GM12873 (cell line): ENCODE results near the gene PLXNA1.

ENCODE experiments used
- TF ChIP-seq, protein P1 (sequence below): IDR thresholded peaks from 2 replicates; pipeline ENCODE4 v1.5.1; 2012; ENCODE audit warnings: low read depth, mild to moderate bottlenecking, moderate library complexity, low read length, control low read depth; ENCODE audit not compliant: insufficient read depth; ENCODE audit errors: missing control alignments

Gene PLXNA1

DNA sequence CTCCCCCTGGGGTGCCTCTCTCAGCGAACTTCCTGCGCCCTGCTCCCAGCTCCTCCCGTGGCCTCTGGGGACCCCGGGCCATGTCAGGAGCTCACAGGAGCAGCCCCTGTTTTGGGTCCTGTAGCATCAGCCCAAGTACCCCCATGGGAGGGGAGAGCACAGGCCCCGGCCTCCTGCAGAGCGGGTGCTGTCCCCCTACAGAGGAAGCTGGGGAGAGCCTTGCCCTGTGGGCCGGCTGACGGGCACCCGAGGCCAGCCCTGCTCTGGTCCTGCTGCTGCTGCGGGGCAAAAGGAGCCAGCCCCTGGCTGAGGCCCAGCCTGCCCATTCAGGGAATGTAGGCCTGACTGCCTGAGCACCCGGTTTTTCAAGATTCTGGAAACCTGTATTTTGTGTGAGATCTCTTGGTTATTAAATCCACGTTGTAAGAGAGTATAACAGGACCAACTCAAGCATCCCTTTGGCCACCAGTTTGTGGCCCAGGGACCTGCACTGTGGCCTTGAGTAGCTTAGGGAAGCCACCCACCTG, 12.4 kb downstream of the PLXNA1 start:
- TF ChIP-seq, protein P1, sequence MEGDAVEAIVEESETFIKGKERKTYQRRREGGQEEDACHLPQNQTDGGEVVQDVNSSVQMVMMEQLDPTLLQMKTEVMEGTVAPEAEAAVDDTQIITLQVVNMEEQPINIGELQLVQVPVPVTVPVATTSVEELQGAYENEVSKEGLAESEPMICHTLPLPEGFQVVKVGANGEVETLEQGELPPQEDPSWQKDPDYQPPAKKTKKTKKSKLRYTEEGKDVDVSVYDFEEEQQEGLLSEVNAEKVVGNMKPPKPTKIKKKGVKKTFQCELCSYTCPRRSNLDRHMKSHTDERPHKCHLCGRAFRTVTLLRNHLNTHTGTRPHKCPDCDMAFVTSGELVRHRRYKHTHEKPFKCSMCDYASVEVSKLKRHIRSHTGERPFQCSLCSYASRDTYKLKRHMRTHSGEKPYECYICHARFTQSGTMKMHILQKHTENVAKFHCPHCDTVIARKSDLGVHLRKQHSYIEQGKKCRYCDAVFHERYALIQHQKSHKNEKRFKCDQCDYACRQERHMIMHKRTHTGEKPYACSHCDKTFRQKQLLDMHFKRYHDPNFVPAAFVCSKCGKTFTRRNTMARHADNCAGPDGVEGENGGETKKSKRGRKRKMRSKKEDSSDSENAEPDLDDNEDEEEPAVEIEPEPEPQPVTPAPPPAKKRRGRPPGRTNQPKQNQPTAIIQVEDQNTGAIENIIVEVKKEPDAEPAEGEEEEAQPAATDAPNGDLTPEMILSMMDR, result no peak

DNA sequence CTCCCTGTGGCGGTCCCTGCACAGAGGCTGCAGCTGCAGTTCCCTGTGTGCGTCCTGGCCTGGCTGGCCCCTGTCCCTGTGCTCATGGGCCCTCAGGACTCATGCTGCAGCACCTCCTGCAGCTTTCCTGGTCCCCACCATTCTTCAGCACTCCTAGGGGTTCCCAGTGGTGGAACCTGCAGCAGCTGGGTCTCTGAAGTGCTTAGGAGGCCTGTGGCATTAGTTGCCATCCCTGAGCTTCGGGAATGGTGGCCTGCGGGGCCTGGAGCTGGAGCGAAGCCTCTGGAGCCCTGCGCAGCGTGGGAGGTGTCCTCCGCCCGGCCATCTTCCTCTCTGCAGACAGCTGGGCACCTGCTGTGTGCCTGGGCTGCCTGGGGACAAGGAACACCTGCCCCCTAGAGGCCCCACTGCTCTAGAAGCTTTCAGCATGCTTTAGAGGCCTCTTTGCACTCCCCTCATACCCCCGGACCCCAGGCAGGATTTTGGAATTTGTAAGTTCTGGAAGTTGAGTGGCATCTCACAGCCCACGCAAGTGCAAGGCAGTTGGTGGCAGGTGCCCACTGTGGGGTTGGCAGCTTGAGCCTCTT, 13.1 kb downstream of the PLXNA1 start:
- TF ChIP-seq, protein P1, result no peak

DNA sequence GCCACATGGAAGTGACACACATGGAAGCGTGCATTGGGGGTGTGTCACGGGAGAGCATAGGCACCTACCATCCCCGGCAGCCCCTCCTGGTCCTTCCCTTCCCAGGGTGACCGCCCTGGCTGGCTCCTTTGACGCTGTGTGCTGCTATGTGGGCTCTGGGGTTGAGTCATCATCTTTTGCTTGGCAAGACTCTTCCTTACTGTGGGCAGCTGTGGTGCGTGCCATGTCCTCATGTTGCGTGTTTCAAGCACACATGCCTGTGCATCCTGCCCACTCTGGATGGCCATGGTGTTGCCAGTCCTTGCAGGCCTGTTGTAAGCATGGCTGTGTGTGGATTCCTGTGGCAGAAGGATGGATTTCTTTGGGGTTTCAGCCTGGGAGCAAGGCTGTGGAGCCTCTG, 14.0 kb downstream of the PLXNA1 start:
- TF ChIP-seq, protein P1, result no peak

DNA sequence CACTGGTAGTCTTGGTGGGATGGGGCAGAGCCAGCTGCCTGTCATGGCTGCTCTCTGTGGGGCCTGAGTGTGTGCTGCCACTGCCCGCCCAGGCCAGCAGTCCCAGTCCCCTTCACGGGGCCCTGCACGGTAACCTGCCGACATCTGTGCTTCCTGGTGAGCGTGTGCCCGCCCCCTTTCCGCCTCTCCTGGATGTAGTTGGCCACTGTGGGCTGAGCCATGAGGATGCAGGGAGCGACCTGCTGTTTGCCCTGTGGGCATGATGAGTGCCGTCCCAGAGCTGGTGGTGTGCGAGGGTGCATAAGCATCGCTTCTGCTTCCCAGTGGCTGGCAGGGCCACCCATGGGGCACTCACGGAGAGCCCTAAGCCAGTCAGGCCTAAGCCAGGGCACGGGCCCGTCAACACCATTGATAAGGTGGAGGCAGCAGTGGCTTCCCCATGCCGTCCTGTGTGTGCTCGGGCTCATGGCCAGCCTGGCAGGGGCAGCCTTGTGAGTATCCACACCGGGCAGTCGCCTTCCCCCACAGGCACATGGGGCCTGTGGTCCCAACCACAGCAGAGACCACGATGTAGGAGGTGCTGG, 14.6 kb downstream of the PLXNA1 start:
- TF ChIP-seq, protein P1, result no peak

DNA sequence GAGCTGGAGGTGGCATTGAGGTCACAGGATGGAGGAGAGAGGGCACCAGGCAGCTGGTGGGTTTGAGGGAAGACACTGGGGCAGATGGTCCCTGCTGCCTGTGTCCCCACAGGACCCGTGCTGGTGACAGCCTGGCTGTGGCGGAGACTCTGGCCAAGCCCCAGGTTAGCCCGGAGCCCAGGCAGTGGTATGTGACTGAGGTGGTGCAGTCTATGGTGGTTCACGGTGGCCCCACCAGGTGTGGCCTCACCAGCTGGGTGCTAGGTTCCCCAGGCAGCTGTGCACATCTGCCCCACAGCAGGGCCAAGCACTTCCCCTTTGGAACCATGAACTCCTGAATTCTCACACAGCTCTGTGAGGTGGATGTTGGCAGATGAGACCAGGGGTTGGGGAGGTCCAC, 15.4 kb downstream of the PLXNA1 start:
- TF ChIP-seq, protein P1, result no peak

DNA sequence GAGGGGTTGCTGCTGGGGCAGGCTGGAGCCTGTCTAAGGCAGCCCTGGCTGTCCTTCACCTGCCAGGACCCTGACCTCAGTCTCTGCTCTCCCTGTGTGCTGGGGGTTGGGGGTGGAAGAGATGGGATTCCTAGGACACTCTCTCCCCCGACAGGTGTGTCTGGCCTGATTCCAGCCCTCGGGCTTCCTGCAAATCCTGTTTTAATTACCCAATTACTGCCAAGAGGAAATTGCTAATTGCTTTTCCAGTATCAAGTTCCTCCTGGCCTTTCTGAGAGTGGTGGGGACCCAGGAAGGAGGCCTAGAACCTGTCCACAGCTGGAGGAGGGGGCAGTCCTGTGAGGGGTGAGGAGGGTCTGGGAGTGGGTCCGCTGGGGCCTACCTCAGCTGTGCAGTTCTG, 15.8 kb downstream of the PLXNA1 start:
- TF ChIP-seq, protein P1, result no peak

DNA sequence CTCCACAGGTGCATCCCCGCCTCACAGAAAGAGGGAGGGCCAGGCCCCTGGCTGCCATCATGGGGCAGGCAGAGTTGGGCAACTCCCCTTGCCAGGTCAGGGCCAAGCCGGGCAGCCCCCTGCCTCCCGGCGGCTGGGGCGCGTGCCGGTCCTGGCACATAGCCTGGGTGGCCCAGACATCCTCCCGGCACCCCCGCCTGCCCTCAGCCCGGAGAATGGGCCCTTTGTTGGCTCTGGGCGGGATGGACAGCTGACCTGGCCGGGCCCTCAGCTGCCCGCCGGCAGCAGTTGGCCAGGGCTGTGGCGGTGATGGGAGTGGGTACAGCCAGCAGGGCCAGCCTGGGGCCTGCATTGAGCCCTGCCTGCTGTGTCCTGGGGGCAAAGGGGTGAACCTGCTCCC, 16.5 kb downstream of the PLXNA1 start:
- TF ChIP-seq, protein P1, result no peak
